Measurements from ENCODE around the gene SHISA7.

DNA sequence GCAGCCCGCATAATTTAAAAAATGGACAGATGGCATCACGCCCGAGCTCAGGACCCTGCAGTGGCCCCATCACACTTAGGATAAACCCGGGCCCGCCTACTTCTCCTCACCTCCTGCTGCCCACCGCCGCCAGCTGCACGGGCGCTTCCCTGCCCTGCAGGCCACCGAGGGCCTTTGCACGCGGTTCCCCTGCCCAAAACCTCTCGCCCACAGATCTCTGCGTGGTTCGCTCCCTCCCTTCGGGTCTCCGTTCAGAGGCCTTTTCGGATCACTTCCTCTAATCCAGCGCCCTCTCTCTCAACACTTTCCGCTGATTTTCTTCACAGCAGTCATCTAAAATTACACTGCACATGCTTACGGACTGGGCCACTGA is 1.8 kb downstream of the SHISA7 start:
- TF ChIP-seq, protein P1, sequence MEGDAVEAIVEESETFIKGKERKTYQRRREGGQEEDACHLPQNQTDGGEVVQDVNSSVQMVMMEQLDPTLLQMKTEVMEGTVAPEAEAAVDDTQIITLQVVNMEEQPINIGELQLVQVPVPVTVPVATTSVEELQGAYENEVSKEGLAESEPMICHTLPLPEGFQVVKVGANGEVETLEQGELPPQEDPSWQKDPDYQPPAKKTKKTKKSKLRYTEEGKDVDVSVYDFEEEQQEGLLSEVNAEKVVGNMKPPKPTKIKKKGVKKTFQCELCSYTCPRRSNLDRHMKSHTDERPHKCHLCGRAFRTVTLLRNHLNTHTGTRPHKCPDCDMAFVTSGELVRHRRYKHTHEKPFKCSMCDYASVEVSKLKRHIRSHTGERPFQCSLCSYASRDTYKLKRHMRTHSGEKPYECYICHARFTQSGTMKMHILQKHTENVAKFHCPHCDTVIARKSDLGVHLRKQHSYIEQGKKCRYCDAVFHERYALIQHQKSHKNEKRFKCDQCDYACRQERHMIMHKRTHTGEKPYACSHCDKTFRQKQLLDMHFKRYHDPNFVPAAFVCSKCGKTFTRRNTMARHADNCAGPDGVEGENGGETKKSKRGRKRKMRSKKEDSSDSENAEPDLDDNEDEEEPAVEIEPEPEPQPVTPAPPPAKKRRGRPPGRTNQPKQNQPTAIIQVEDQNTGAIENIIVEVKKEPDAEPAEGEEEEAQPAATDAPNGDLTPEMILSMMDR (IDR thresholded peaks at IDR 0.05) = no peak
- TF ChIP-seq POLR2A (IDR thresholded peaks at IDR 0.05) = no peak

All from uterus (tissue), 2 donors.